Measurements from ENCODE around the gene SELP. TPM values are rescaled to one million over a fixed set of nuclear protein-coding genes. Genes with fewer than 3 reads are reported as not detected.
"Not testable (repeated sequence)": the region's sequence is repeated elsewhere in the genome, so short reads cannot be mapped to it uniquely, and the experiment has no call there.

The SELP gene
- 10 to 100 TPM in 1 of 2 donors, 1 to 10 TPM in 1; 9.3 to 43.2 TPM for total RNA-seq

- DNase-seq (ENCODE audit: low spot score): no peak
- H3K9me3 ChIP-seq: peaks cover 15% of the 10 kb centered on the region
- TF ChIP-seq, protein P1, sequence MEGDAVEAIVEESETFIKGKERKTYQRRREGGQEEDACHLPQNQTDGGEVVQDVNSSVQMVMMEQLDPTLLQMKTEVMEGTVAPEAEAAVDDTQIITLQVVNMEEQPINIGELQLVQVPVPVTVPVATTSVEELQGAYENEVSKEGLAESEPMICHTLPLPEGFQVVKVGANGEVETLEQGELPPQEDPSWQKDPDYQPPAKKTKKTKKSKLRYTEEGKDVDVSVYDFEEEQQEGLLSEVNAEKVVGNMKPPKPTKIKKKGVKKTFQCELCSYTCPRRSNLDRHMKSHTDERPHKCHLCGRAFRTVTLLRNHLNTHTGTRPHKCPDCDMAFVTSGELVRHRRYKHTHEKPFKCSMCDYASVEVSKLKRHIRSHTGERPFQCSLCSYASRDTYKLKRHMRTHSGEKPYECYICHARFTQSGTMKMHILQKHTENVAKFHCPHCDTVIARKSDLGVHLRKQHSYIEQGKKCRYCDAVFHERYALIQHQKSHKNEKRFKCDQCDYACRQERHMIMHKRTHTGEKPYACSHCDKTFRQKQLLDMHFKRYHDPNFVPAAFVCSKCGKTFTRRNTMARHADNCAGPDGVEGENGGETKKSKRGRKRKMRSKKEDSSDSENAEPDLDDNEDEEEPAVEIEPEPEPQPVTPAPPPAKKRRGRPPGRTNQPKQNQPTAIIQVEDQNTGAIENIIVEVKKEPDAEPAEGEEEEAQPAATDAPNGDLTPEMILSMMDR (IDR thresholded peaks at IDR 0.05): no peak
- no peak within 1 kb of the TSS for H3K4me3 ChIP-seq
- no peak for ATAC-seq (ENCODE audit: insufficient number of reproducible peaks, low FRiP score, low read depth)
- no peaks in the 10 kb centered on the region for H3K36me3 ChIP-seq
- H3K27ac ChIP-seq: no peak within 1 kb of the TSS
- no peaks in the 10 kb centered on the region for H3K27me3 ChIP-seq (replicated peaks; ENCODE audit: insufficient read depth)
- no peaks in the 10 kb centered on the region for H3K4me1 ChIP-seq (ENCODE audit: control insufficient read depth in 1 of 2, low read depth in 2 of 2)
Observed at GRCh38 chr1:169630006-169630405, at the start of gene SELP. TSS of gene SELP (minus strand) at chr1:169630124. CDS start at chr1:169630074, 50 bp downstream.

DNA sequence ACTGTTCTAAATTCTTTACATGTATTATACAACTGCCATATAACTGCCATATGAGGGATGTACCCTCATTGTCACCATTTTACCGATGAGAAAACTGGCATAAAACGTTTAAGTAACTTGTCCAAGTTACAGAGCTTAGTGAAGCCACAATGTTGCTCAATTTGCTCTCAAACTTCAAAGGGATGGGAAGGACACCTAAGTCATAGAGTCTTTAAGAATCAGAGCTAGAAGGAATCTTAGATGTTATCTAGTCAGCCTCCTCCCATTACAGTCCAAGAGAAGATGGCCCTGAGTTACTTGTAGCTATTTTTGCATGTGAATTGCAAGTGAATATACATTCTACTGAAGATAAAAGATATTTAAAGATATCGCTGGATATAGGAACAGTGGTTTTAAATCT is 49.8 kb upstream of the SELP start:
- no peak overlapping the region for H3K27ac ChIP-seq
- no peaks in the 10 kb centered on the region for H3K4me1 ChIP-seq (ENCODE audit: control insufficient read depth in 1 of 2, low read depth in 2 of 2)
- H3K27me3 ChIP-seq (replicated peaks; ENCODE audit: insufficient read depth): no peaks in the 10 kb centered on the region
- TF ChIP-seq, protein P1 (IDR thresholded peaks at IDR 0.05): no peak
- DNase-seq (ENCODE audit: low spot score): no peak
- no peaks in the 10 kb centered on the region for H3K36me3 ChIP-seq
- H3K4me3 ChIP-seq: no peak overlapping the region
- ATAC-seq (ENCODE audit: insufficient number of reproducible peaks, low FRiP score, low read depth): no peak
- H3K9me3 ChIP-seq: no peaks in the 10 kb centered on the region

GRCh38 chr1:169676001-169676400 is 46.1 kb upstream of the SELP start:
- Histone ChIP-seq H3K9me3 (no peaks in the 10 kb centered on the region), H3K36me3 (no peaks in the 10 kb centered on the region), H3K4me3 (no peak overlapping the region), H3K27me3 (replicated peaks; ENCODE audit: insufficient read depth) (no peaks in the 10 kb centered on the region), H3K27ac (no peak overlapping the region), H3K4me1 (ENCODE audit: control insufficient read depth in 1 of 2, low read depth in 2 of 2) (no peaks in the 10 kb centered on the region)
- DNase-seq (ENCODE audit: low spot score): no peak
- ATAC-seq (ENCODE audit: insufficient number of reproducible peaks, low FRiP score, low read depth): no peak
- TF ChIP-seq, protein P1 (IDR thresholded peaks at IDR 0.05): no peak

DNA sequence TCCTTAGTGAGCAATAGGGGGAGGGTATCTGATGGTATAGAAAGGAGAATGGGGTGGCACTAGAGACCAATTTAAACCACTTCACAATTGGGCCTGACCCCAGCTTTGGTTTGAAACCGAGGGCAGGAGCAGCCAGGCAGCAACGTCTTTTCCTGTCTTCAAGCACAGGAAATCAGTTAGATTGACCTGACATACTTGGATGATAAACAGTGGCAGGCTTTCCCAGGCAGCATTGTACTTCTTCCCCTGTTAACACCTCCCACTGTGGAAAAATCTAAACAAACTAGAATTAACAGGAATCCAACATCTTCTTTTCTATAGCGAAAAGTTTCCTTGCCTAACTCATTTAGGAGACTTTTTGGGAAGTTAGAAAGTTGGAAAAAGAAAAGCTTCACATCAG is 40.9 kb upstream of the SELP start:
- no peak for ATAC-seq (ENCODE audit: insufficient number of reproducible peaks, low FRiP score, low read depth)
- Histone ChIP-seq H3K27me3 (replicated peaks; ENCODE audit: insufficient read depth) (no peaks in the 10 kb centered on the region), H3K4me1 (ENCODE audit: control insufficient read depth in 1 of 2, low read depth in 2 of 2) (no peaks in the 10 kb centered on the region), H3K9me3 (no peaks in the 10 kb centered on the region), H3K4me3 (no peak overlapping the region), H3K27ac (no peak overlapping the region), H3K36me3 (no peaks in the 10 kb centered on the region)
- TF ChIP-seq, protein P1 (IDR thresholded peaks at IDR 0.05): no peak
- no peak for DNase-seq (ENCODE audit: low spot score)

DNA sequence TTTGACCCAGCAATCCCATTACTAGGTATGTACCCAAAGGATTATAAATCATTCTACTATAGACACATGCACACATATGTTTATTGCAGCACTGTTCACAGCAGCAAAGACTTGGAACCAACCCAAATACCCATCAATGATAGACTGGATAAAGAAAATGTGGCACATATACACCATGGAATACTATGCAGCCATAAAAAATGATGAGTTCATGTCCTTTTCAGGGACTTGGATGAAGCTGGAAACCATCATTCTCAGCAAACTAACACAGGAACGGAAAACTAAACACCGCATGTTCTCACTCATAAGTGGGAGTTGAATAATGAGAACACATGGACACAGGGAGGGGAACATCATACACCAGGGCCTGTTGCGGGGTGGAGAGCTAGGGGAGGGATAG is 40.3 kb upstream of the SELP start:
- not testable (repeated sequence) for H3K27me3 ChIP-seq (replicated peaks; ENCODE audit: insufficient read depth); H3K9me3 ChIP-seq; H3K4me1 ChIP-seq (ENCODE audit: control insufficient read depth in 1 of 2, low read depth in 2 of 2); H3K27ac ChIP-seq; H3K4me3 ChIP-seq; H3K36me3 ChIP-seq; DNase-seq (ENCODE audit: low spot score); ATAC-seq (ENCODE audit: insufficient number of reproducible peaks, low FRiP score, low read depth)

GRCh38 chr1:169667699-169668596 is 38.0 kb upstream of the SELP start:
- H3K36me3 ChIP-seq; H3K4me1 ChIP-seq (ENCODE audit: control insufficient read depth in 1 of 2, low read depth in 2 of 2); ATAC-seq (ENCODE audit: insufficient number of reproducible peaks, low FRiP score, low read depth); H3K9me3 ChIP-seq; H3K4me3 ChIP-seq; H3K27me3 ChIP-seq (replicated peaks; ENCODE audit: insufficient read depth); DNase-seq (ENCODE audit: low spot score); H3K27ac ChIP-seq: not testable (repeated sequence)

DNA sequence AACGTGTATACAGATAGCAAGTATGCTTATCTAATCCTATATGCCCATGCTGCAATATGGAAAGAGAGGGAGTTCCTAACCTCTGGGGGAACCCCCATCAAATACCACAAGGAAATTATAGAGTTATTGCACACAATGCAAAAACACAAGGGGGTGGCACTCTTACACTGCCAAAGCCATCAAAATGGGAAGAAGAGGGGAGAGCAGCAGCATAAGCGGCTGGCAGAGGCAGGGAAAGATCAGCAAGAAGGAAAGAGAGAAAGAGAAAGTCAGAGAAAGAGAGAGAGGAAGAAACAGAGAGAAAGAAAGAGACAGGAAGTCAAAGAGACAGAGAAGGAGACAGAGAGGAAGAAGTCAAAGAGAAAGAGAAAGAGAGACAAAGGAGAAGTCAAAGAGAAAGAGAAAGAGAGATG is 37.3 kb upstream of the SELP start:
- H3K4me1 ChIP-seq (ENCODE audit: control insufficient read depth in 1 of 2, low read depth in 2 of 2); DNase-seq (ENCODE audit: low spot score); H3K36me3 ChIP-seq; H3K4me3 ChIP-seq; H3K27ac ChIP-seq; H3K27me3 ChIP-seq (replicated peaks; ENCODE audit: insufficient read depth); H3K9me3 ChIP-seq; ATAC-seq (ENCODE audit: insufficient number of reproducible peaks, low FRiP score, low read depth): not testable (repeated sequence)

DNA sequence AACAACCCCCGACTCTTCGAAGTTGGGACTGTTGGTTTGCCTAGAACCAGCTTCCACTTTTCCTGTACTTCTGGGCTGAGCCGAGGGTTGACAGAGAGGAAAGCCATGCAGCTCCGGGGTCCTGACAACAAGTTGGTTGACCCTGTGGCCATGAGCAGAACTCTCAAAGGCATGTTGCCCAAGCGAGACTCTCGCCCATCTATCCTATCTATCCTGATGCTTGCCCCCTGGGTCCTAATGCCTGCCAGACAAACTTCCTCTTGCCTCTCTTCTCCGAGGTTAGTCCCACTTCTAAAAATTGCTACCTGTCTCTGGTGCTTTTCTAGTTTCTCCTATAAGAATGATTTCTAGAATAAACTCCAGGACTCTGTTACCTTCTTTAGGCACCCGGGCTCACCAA is 32.8 kb upstream of the SELP start:
- H3K4me3 ChIP-seq; H3K9me3 ChIP-seq; H3K27me3 ChIP-seq (replicated peaks; ENCODE audit: insufficient read depth); H3K36me3 ChIP-seq; H3K27ac ChIP-seq; DNase-seq (ENCODE audit: low spot score); H3K4me1 ChIP-seq (ENCODE audit: control insufficient read depth in 1 of 2, low read depth in 2 of 2); ATAC-seq (ENCODE audit: insufficient number of reproducible peaks, low FRiP score, low read depth): not testable (repeated sequence)

GRCh38 chr1:169661066-169661465 is 31.1 kb upstream of the SELP start:
- not testable (repeated sequence) for H3K27ac ChIP-seq; H3K27me3 ChIP-seq (replicated peaks; ENCODE audit: insufficient read depth); H3K4me1 ChIP-seq (ENCODE audit: control insufficient read depth in 1 of 2, low read depth in 2 of 2); H3K36me3 ChIP-seq; H3K4me3 ChIP-seq; DNase-seq (ENCODE audit: low spot score); ATAC-seq (ENCODE audit: insufficient number of reproducible peaks, low FRiP score, low read depth); H3K9me3 ChIP-seq

Data from thoracic aorta (tissue), 2 donors.